ENCODE data around the gene SLC29A3. TPM values are rescaled to one million over a fixed set of nuclear protein-coding genes. Genes with fewer than 3 reads are reported as not detected.

SLC29A3 gene
- total RNA-seq, 1 experiment from 2014 or later: 9.2 TPM

GRCh38 chr10:71332466-71332865 lies 13.4 kb downstream of the SLC29A3 start:
- Histone ChIP-seq H2AFZ (ENCODE audit: low read length) (no peak overlapping the region), H3K27me3 (ENCODE audit: insufficient read depth, low read length) (no peaks in the 10 kb centered on the region; the same call in 1 of the 2 replicates), H3K14ac (ENCODE audit: insufficient read depth, low read length) (no peak overlapping the region), H2AK5ac (ENCODE audit: insufficient read length, low read length) (no peak overlapping the region), H3K9ac (ENCODE audit: extremely low read depth, insufficient read length, low read length) (no peak overlapping the region), H2BK5ac (ENCODE audit: insufficient read length, low read length) (no peak overlapping the region), H2BK15ac (ENCODE audit: low read depth, low read length) (no peak overlapping the region), H4K8ac (replicated peaks; ENCODE audit: insufficient read length, low read depth, low read length) (no peak overlapping the region), H4K91ac (ENCODE audit: insufficient read length, low read depth, low read length) (no peak overlapping the region), H3K27ac (ENCODE audit: insufficient read length, low read depth, low read length) (no peak overlapping the region), H2BK120ac (ENCODE audit: low read depth, low read length, poor library complexity, severe bottlenecking) (no peak overlapping the region), H3K79me2 (ENCODE audit: insufficient read depth, low read length) (no peaks in the 10 kb centered on the region), H3K23me2 (ENCODE audit: insufficient read length, low read depth, low read length, poor library complexity, severe bottlenecking) (peaks cover 3% of the 10 kb centered on the region), H4K20me1 (ENCODE audit: control insufficient read depth, insufficient read depth, insufficient read length) (no peaks in the 10 kb centered on the region), H3K56ac (ENCODE audit: insufficient read length, low read depth, low read length) (no peak overlapping the region), H3T11ph (ENCODE audit: low read length) (no peak overlapping the region), H4K5ac (ENCODE audit: insufficient read length, low read depth, low read length) (no peak overlapping the region), H3K79me1 (ENCODE audit: insufficient read depth, low read depth, low read length, poor library complexity, severe bottlenecking) (no peaks in the 10 kb centered on the region), H3K9me3 (ENCODE audit: control insufficient read depth, low read depth, low read length) (no peaks in the 10 kb centered on the region), H3K4me2 (ENCODE audit: insufficient read depth, insufficient read length, low read length) (no peak overlapping the region), H3K18ac (ENCODE audit: insufficient read length, low read depth, low read length) (no peak overlapping the region), H3K23ac (ENCODE audit: insufficient read length, low read depth, low read length) (no peak overlapping the region), H3K4ac (ENCODE audit: low read depth, low read length) (no peak overlapping the region), H2BK20ac (ENCODE audit: low read depth, low read length, poor library complexity, severe bottlenecking) (no peak overlapping the region), H2BK12ac (ENCODE audit: insufficient read length, low read depth, low read length) (no peak overlapping the region), H3K4me1 (ENCODE audit: insufficient read depth, low read length) (peaks cover 4% of the 10 kb centered on the region; the same call in 1 of the 2 replicates)
- Mint-ChIP-seq H3K4me1 (peaks cover 19 to 26% of the 10 kb centered on the region in 2 experiments), H3K27me3 (ENCODE audit: low read depth) (no peaks in the 10 kb centered on the region), H3K4me3 (no peak overlapping the region), H3K36me3 (ENCODE audit: insufficient read depth in 1 of 3, low read depth in 3 of 3) (peaks cover 5 to 10% (median 7%) of the 10 kb centered on the region in 3 experiments; a peak in 4 of 7 replicates), H3K27ac (peak overlapping the region in 1 of 3 experiments; percentile 46; a peak in 1 of 7 replicates), H3K9me3 (no peaks in the 10 kb centered on the region)
- no peak for DNase-seq
- TF ChIP-seq CTCF (conservative IDR thresholded peaks at IDR 0.05): no peak
- WGBS (ENCODE audit: extremely low coverage, insufficient read length, low lambda C conversion rate): no CpG with 5 or more reads among the region's 5 CpGs

Measured in H9 (cell line).